H1 (cell line): ENCODE measurements around the gene LHX2.

ENCODE experiments used
- EZH2 ChIP-seq: fragments of 200-600 bp; sonication (generic); IDR thresholded peaks from 2 replicates; pipeline ENCODE4 v1.7.1; 2012; ENCODE audit warnings: low read depth, mild to moderate bottlenecking, moderate library complexity, low read length, inconsistent platforms; ENCODE audit not compliant: severe bottlenecking
- RAD21 ChIP-seq, 2 experiments: IDR thresholded peaks in 1 of 2; conservative IDR thresholded peaks in 1 of 2; 2 replicates each; pipeline ENCODE4 v1.6.1; 2011; ENCODE audit warnings: low read depth in 2 of 2, low read length in 2 of 2, improper control_type of control experiment in 1 of 2, inconsistent platforms in 1 of 2, mild to moderate bottlenecking in 1 of 2, moderate library complexity in 1 of 2
- SIN3A ChIP-seq, 2 experiments: IDR thresholded peaks in 1 of 2; conservative IDR thresholded peaks in 1 of 2; 2 replicates each; pipeline ENCODE4 v1.6.1; 2011 to 2012; ENCODE audit warnings: low read length in 2 of 2, improper control_type of control experiment in 1 of 2, low read depth in 1 of 2, mild to moderate bottlenecking in 1 of 2
- TF ChIP-seq, protein P1 (sequence below): IDR thresholded peaks from 2 replicates; pipeline ENCODE4 v1.6.1; 2011; ENCODE audit warnings: low read length, improper control_type of control experiment
- TF ChIP-seq, protein P2 (sequence below), 3 experiments: IDR thresholded peaks; 1 replicate in 2 of 3; 2 replicates in 1 of 3; pipeline versions ENCODE4 v1.5.1 to v1.6.1; 2011; ENCODE audit warnings: low read length in 3 of 3, mild to moderate bottlenecking in 3 of 3, inconsistent platforms in 2 of 3, low read depth in 1 of 3, moderate library complexity in 1 of 3; ENCODE audit not compliant: insufficient read depth in 1 of 3; ENCODE audit errors: control extremely low read depth in 1 of 3
- TF ChIP-seq, protein P3 (sequence below): IDR thresholded peaks from 2 replicates; pipeline ENCODE4 v1.6.1; 2012; ENCODE audit warnings: inconsistent platforms

DNA sequence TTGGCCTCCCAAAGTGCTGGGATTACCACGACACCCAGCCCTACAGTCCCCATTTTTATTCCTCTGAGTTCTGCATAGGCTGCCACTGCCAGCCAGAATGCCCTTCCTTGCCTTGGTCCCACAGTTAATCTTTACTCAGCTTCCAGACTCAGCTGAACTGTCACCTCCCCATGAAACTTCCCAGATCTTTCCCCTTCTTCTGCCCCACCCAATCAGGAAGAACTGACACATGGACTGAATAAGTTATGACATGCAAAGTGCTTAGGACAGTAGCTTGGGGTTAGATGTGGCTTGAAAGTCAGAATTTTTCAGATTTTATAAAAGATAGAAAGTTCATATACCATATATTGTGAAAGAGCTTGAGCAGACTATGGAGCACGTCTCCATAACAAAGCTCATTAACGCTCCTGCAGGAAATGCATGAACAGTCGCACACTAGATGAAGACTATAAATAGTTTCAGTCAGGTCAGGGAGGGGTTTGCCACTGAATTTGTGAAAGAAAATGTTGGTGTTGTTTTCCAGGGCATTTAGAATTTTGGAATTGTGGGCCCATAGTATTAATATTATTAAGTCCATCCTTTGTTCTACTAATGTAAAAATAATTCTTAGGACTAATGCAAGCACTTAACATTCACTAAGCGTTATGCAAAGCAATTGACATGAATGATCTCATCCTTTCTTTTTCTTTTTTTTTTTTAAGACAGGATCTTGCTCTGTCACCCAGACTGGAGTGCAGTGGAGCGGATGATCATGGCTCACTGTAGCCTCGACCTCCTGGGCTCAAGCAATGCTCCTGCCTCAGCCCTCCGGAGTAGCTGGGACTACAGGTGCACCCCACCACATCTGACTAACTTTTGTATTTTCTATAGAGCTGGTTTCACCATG is 45.5 kb upstream of the LHX2 start:
- TF ChIP-seq, protein P1, sequence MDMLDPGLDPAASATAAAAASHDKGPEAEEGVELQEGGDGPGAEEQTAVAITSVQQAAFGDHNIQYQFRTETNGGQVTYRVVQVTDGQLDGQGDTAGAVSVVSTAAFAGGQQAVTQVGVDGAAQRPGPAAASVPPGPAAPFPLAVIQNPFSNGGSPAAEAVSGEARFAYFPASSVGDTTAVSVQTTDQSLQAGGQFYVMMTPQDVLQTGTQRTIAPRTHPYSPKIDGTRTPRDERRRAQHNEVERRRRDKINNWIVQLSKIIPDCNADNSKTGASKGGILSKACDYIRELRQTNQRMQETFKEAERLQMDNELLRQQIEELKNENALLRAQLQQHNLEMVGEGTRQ = no peak
- TF ChIP-seq RAD21 (IDR thresholded peaks at IDR 0.05 in 1 of 2, conservative IDR thresholded peaks at IDR 0.05 in 1 of 2; ENCODE audit: low read depth in 2 of 2, low read length in 2 of 2) (no peak), EZH2 (no peak), SIN3A (conservative IDR thresholded peaks at IDR 0.05 in 1 of 2, IDR thresholded peaks at IDR 0.05 in 1 of 2; ENCODE audit: low read depth in 1 of 2, low read length in 2 of 2) (no peak)
- TF ChIP-seq, protein P2, sequence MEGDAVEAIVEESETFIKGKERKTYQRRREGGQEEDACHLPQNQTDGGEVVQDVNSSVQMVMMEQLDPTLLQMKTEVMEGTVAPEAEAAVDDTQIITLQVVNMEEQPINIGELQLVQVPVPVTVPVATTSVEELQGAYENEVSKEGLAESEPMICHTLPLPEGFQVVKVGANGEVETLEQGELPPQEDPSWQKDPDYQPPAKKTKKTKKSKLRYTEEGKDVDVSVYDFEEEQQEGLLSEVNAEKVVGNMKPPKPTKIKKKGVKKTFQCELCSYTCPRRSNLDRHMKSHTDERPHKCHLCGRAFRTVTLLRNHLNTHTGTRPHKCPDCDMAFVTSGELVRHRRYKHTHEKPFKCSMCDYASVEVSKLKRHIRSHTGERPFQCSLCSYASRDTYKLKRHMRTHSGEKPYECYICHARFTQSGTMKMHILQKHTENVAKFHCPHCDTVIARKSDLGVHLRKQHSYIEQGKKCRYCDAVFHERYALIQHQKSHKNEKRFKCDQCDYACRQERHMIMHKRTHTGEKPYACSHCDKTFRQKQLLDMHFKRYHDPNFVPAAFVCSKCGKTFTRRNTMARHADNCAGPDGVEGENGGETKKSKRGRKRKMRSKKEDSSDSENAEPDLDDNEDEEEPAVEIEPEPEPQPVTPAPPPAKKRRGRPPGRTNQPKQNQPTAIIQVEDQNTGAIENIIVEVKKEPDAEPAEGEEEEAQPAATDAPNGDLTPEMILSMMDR (IDR thresholded peaks at IDR 0.05; ENCODE audit: control extremely low read depth in 1 of 3, insufficient read depth in 1 of 3, low read depth in 1 of 3, low read length in 3 of 3) = no peak
- TF ChIP-seq, protein P3, sequence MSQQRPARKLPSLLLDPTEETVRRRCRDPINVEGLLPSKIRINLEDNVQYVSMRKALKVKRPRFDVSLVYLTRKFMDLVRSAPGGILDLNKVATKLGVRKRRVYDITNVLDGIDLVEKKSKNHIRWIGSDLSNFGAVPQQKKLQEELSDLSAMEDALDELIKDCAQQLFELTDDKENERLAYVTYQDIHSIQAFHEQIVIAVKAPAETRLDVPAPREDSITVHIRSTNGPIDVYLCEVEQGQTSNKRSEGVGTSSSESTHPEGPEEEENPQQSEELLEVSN = no peak
